Renal pelvis (tissue), 4 donors: Measurements from ENCODE around the gene ERBB2. TPM values are rescaled to one million over a fixed set of nuclear protein-coding genes. Genes with fewer than 3 reads are reported as not detected.
"Not testable (repeated sequence)": the region's sequence is repeated elsewhere in the genome, so short reads cannot be mapped to it uniquely, and the experiment has no call there.

Source experiments
- DNase-seq: peaks from one replicate; pipeline ENCODE4 v3.0.0-alpha.2; 2013
- polyA plus RNA-seq, 3 donors: library from polyadenylated mRNA; unstranded; fragments of 120-200 nt; gene quantifications; one replicate each; pipeline ENCODE4 v1.2.1, GENCODE V29; 2013; ENCODE audit not compliant: insufficient read length in 3 of 3

The ERBB2 gene
- polyA plus RNA-seq, 3 donors = 178 to 214 (median 210) TPM

GRCh38 chr17:39756380-39757079 is 56.7 kb downstream of the ERBB2 start:
- no peak for DNase-seq

- DNase-seq = no peak
These were observed 57.4 kb downstream of the ERBB2 start for GRCh38 chr17:39757176-39757662.

GRCh38 chr17:39757931-39758873 is 58.3 kb downstream of the ERBB2 start:
- DNase-seq = no peak

DNA sequence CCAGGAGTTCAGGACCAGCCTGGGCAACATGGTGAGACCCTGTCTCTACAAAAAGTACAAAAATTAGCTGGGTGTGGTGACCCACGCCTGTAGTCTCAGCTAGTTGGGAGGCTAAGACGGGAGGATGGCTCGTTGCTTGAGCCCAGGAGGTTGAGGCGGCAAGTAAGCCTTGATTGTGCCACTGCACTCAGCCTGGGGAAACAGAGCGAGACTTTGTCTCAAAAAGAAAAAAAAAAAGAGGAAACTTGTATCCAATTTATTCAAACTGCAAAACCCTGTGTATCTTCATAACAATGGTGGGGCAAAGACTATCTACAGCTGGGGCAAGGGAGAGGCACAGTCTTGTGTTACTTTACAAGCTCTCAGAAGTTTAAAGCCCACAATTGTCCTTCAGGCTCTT is 59.3 kb downstream of the ERBB2 start:
- no peak for DNase-seq

GRCh38 chr17:39761861-39762496 is 62.1 kb downstream of the ERBB2 start:
- no peak for DNase-seq

- DNase-seq = no peak
These were observed 63.4 kb downstream of the ERBB2 start for GRCh38 chr17:39763051-39763820.

- DNase-seq = not testable (repeated sequence)
These were observed 64.3 kb downstream of the ERBB2 start for GRCh38 chr17:39764171-39764570.

GRCh38 chr17:39765175-39765574 is 65.3 kb downstream of the ERBB2 start:
- no peak for DNase-seq

- no peak for DNase-seq
These were observed 65.9 kb downstream of the ERBB2 start for GRCh38 chr17:39765766-39766165.

DNA sequence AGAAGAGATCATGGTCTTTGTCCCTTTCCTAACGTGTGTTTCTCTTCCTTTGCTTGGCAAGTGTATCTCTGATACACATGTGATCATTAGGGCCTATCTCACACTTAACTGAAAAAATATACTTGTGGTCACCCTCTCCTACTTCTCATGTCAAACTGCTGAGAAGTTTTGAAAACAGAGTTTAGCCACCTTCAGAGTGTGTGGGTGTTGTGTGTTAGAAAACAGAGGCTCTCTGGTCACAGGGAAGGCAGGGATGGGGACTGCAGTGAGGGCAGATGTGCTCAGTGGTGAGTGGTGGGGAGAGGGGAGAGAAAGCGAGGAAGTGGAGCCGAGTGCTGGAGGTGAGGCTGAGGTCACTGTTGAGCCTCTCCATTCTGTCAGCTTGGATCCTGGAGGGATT is 67.3 kb downstream of the ERBB2 start:
- DNase-seq = no peak

- no peak for DNase-seq
These were observed 70.2 kb downstream of the ERBB2 start for GRCh38 chr17:39769974-39770587.

DNA sequence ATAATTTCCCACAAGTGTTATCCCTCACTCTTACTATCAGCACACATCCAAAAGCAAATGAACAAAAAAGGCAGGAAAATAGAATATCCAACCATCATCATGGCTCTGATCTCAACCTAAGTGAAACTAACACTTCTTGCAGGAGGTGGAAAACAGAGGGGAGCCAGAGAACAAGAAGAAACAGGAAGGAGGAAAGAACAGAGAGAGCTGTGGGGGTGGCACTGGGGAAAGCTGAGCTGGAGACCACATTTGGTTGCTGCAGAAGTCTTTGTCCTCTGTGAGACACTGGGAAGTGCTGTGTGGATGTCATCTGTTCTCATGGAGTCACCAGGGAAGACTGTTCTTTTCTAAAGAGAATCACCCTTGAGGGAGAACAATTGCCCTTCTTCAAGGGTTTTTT is 72.6 kb downstream of the ERBB2 start:
- DNase-seq = no peak

- no peak for DNase-seq
These were observed 73.4 kb downstream of the ERBB2 start for GRCh38 chr17:39772987-39773934.

GRCh38 chr17:39774047-39774446 is 74.2 kb downstream of the ERBB2 start:
- DNase-seq = no peak

DNA sequence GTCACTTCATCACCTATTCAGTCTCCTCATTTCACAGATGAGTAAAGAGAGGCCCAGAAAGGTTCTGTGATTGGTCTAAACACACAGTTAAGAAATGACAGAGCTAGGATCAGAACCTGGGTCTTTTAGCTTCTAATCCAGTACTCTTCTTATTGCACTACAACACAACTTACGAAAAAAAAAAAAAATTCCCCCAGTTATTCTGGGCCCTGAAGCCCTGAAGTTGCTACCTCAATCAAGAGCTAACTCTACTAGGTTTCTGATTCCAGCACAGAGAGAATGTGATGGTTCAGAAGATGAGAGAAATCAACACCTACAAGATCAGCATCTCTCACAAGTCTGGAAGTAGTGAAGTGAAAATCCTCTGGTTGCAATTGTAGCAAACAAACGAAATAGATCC is 75.2 kb downstream of the ERBB2 start:
- no peak for DNase-seq

- no peak for DNase-seq
These were observed 76.4 kb downstream of the ERBB2 start for GRCh38 chr17:39776252-39776651.

- DNase-seq = no peak
These were observed 77.9 kb downstream of the ERBB2 start for GRCh38 chr17:39777534-39778365.
